Suprapubic skin (tissue), 3 donors: Measurements from ENCODE around the gene IL9.

Experiments
- CTCF ChIP-seq, 2 donors: fragments of 200-600 bp in 1 of 2; fragments of 450-650 bp in 1 of 2; sonication (generic) in 1 of 2; IDR thresholded peaks; one replicate each; pipeline ENCODE4 v1.5.1; 2016 to 2019; ENCODE audit warnings: antibody characterized with exemption in 2 of 2, mild to moderate bottlenecking in 1 of 2, moderate library complexity in 1 of 2
- POLR2AphosphoS5 ChIP-seq, 3 donors: sonication (generic); formaldehyde crosslinking; IDR thresholded peaks; one replicate each; pipeline ENCODE4 v1.6.1; 2017; ENCODE audit warnings: antibody characterized with exemption in 3 of 3

GRCh38 chr5:135944564-135944963, 48.9 kb upstream of the IL9 start:
- TF ChIP-seq CTCF (IDR thresholded peaks at IDR 0.05) (no peak), POLR2AphosphoS5 (IDR thresholded peaks at IDR 0.05) (no peak)
